GM19395 (cell line): ENCODE results near the gene IL18RAP.

Experiments used
- ATAC-seq: cut with Tn5 transposase; IDR thresholded peaks from one replicate; pipeline ENCODE4 v1.9.1; 2021; ENCODE audit warnings: mild to moderate bottlenecking, moderate library complexity; ENCODE audit not compliant: unreplicated experiment

The IL18RAP gene

GRCh38 chr2:102492006-102492405, 69.0 kb downstream of the IL18RAP start:
- no peak for ATAC-seq

- no peak for ATAC-seq
These were observed 71.6 kb downstream of the IL18RAP start for GRCh38 chr2:102494570-102494969.

GRCh38 chr2:102498414-102498813, 75.5 kb downstream of the IL18RAP start:
- no peak for ATAC-seq

GRCh38 chr2:102499558-102499957, 76.6 kb downstream of the IL18RAP start:
- ATAC-seq = no peak
